Activated CD8-positive, alpha-beta T cell treated with anti-CD3 and anti-CD28 coated beads for 36 hours (primary cell): ENCODE results near the gene EFHC2. TPM values are rescaled to one million over a fixed set of nuclear protein-coding genes. Genes with fewer than 3 reads are reported as not detected.

ENCODE experiments used
- ATAC-seq: fragments of 200-7000 bp; cut with Tn5 transposase; one replicate; pipeline ENCODE4 v1.10.0; 2021; ENCODE audit warnings: mild to moderate bottlenecking, moderate library complexity
- CTCF ChIA-PET: fragments of 350-600 bp; sonication (Branson Sonifier 250); formaldehyde crosslinking; loops from one replicate; lab custom pipeline; 2021; ENCODE audit warnings: antibody characterized with exemption; lab: Charles Lee
- POLR2A ChIA-PET: fragments of 350-600 bp; sonication (Branson Sonifier 250); formaldehyde crosslinking; loops from one replicate; lab custom pipeline; 2021; ENCODE audit warnings: antibody characterized with exemption; lab: Charles Lee
- DNase-seq: peaks from one replicate; pipeline ENCODE4 v3.0.0-alpha.2; 2020
- H3K27ac Mint-ChIP-seq: one replicate; pipeline ENCODE4 v1.8.0; 2021; ENCODE audit warnings: mild to moderate bottlenecking, mixed read lengths
- H3K27me3 Mint-ChIP-seq: one replicate; pipeline ENCODE4 v1.8.0; 2021; ENCODE audit warnings: mixed read lengths
- H3K36me3 Mint-ChIP-seq: one replicate; pipeline ENCODE4 v1.8.0; 2021; ENCODE audit warnings: low read depth, mixed read lengths
- H3K4me1 Mint-ChIP-seq: one replicate; pipeline ENCODE4 v1.8.0; 2021; ENCODE audit warnings: low read depth, mixed read lengths
- H3K4me3 Mint-ChIP-seq: one replicate; pipeline ENCODE4 v1.8.0; 2021; ENCODE audit warnings: mild to moderate bottlenecking, moderate library complexity, mixed read lengths
- H3K9me3 Mint-ChIP-seq: one replicate; pipeline ENCODE4 v1.8.0; 2021; ENCODE audit warnings: mixed read lengths
- CTCF ChIP-seq: fragments of 200-600 bp; IDR thresholded peaks from one replicate; pipeline ENCODE4 v1.8.0; 2022; ENCODE audit warnings: antibody characterized with exemption, mild to moderate bottlenecking
- intact Hi-C: fragments of 100-400 bp; cut with micrococcal nuclease; formaldehyde crosslinking; loops from one replicate; pipeline ENCODE4 v1.10.0; 2022
- total RNA-seq, 2 experiments: library from RNA; stranded (reverse); gene quantifications; one replicate each; pipeline ENCODE4 v1.2.3, GENCODE V29; 2021

The EFHC2 gene
- total RNA-seq, 2 experiments from 2014 or later: 0.20 to 0.31 TPM

GRCh38 chrX:44162964-44163475, 180.5 kb downstream of the EFHC2 start:
- Mint-ChIP-seq H3K27me3 (no peaks in the 10 kb centered on the region), H3K27ac (no peak overlapping the region), H3K4me1 (no peaks in the 10 kb centered on the region), H3K36me3 (no peaks in the 10 kb centered on the region), H3K9me3 (no peaks in the 10 kb centered on the region), H3K4me3 (no peak overlapping the region)
- CTCF ChIA-PET: no interaction called here
- POLR2A ChIA-PET: no interaction called here
- intact Hi-C loops: no loop called here
- no peak for TF ChIP-seq CTCF
- DNase-seq (no peak), ATAC-seq (no peak)

- CTCF ChIA-PET: no interaction called here
- ATAC-seq (no peak), DNase-seq (no peak)
- no peak overlapping the region for H3K4me3 Mint-ChIP-seq
- intact Hi-C loops: no loop called here
- POLR2A ChIA-PET: no interaction called here
- no peak overlapping the region for H3K27ac Mint-ChIP-seq
- H3K27me3 Mint-ChIP-seq: no peaks in the 10 kb centered on the region
- no peaks in the 10 kb centered on the region for H3K9me3 Mint-ChIP-seq
- TF ChIP-seq CTCF: no peak
- no peaks in the 10 kb centered on the region for H3K4me1 Mint-ChIP-seq
- no peaks in the 10 kb centered on the region for H3K36me3 Mint-ChIP-seq
These were observed 185.6 kb downstream of the EFHC2 start for GRCh38 chrX:44157858-44158257.

- Mint-ChIP-seq H3K36me3 (no peaks in the 10 kb centered on the region), H3K9me3 (no peaks in the 10 kb centered on the region), H3K27ac (no peak overlapping the region), H3K4me1 (no peaks in the 10 kb centered on the region), H3K27me3 (no peaks in the 10 kb centered on the region), H3K4me3 (no peak overlapping the region)
- no peak for TF ChIP-seq CTCF
- no peak for DNase-seq
- CTCF ChIA-PET: no interaction called here
- POLR2A ChIA-PET: no interaction called here
- intact Hi-C loops: no loop called here
- no peak for ATAC-seq
These were observed 186.2 kb downstream of the EFHC2 start for GRCh38 chrX:44157283-44157682.

- no peaks in the 10 kb centered on the region for H3K36me3 Mint-ChIP-seq
- intact Hi-C loops: no loop called here
These were observed 186.7 kb downstream of the EFHC2 start for GRCh38 chrX:44156726-44157125.

GRCh38 chrX:44155126-44155525, 188.3 kb downstream of the EFHC2 start:
- no peaks in the 10 kb centered on the region for H3K4me1 Mint-ChIP-seq
- POLR2A ChIA-PET: no interaction called here

More at GRCh38 chrX:44156726-44157125, 186.7 kb downstream of the EFHC2 start:
- Mint-ChIP-seq H3K27ac (no peak overlapping the region), H3K4me3 (no peak overlapping the region), H3K9me3 (no peaks in the 10 kb centered on the region), H3K27me3 (no peaks in the 10 kb centered on the region), H3K4me1 (no peaks in the 10 kb centered on the region)
- DNase-seq: no peak
- ChIA-PET POLR2A (no interaction called here), CTCF (no interaction called here)
- TF ChIP-seq CTCF: no peak
- no peak for ATAC-seq

More at GRCh38 chrX:44155126-44155525, 188.3 kb downstream of the EFHC2 start:
- CTCF ChIA-PET: no interaction called here
- ATAC-seq (no peak), DNase-seq (no peak)
- Mint-ChIP-seq H3K4me3 (no peak overlapping the region), H3K36me3 (no peaks in the 10 kb centered on the region), H3K27ac (no peak overlapping the region), H3K27me3 (no peaks in the 10 kb centered on the region), H3K9me3 (no peaks in the 10 kb centered on the region)
- TF ChIP-seq CTCF: no peak
- intact Hi-C loops: no loop called here
